Hematopoietic multipotent progenitor cell treated with erythropoietin and hydrocortisone succinate and interleukin-3 and kit ligand, for 6 days (in vitro differentiated cells): ENCODE data around the gene RNF220.

Experiments used
- DNase-seq: peaks from one replicate; pipeline ENCODE4 v3.0.0-alpha.2; 2015

The RNF220 gene

DNA sequence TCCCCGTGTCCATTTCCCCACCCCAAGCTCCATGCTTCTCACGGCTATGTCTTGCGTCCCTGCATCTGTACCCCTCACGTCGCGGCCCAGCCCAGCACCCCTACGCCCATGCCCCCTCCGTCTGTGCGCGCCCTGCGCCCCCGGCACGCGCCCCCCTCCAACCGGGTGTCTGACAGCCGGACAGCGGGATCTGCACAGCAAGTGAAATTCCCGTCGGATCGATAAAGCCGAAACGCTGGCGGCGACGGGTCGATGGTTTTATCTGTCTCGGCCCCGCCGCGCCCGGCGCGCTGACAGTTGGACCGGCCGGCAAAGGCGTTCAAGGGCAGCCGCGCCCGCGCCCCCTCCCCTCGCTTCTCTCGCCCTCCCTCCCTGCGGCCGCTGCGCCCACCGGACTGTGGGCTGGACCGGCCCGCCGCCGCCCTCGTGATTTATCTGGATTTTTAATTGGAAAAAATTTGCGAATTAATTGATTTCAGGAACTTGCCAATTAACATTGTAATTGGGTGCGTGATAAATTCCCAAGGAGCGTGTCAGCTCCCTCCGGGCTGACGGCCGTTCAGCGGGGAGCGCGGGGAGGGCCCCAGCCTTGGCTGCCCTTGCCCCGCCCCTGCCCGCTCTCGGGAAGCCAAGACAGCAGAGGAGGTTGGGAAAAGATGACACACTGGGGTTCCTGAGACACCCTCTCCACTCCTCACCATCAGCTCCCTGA lies 212.1 kb downstream of the RNF220 start:
- no peak for DNase-seq

DNA sequence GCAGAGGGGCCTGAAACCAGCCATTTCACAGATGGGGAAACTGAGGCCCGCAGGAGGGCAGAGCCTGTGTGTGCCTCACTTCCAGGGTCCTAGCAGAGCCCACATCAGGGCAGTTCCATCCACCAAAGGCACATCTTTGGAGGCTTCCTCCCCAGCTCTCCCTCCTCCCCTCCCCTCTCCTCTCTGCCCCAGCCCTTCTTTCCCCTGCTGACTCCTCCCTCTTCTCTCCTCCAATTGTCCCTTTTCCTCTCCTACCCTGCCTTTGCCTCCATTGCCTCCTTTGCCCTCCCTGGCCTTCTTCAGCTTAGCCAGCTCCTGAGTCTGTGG lies 212.6 kb downstream of the RNF220 start:
- DNase-seq: no peak

DNA sequence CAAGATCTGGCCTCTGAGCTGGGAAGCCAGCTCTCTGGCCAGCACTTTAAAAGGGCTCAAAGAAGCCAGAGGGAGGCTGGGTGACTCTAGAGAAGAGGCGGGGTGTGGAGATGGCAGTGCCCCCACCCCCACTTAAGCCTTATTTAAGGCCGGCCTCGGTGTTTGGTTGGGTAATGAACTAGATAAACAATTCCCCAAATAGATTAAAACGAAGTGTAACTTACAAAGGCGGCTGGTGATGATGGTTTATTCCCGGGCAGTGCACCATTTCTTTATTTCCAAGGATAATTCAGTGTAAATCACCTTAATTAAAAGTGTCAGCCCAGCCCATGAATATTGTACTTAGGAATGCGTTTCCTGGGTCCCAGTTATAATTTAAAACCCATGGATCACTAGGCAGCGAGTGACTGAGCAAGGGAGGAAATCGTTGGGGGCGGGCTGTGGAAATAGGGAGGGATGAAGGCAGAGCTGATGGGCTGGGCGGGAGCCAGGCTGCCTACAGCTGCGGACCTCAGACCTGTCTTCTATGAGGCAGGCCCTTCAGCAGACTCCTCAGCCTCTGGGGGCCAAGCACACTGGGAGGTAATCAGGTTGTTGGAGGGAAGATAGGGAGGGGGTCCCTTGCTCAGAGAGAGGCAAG lies 214.3 kb downstream of the RNF220 start:
- no peak for DNase-seq

DNA sequence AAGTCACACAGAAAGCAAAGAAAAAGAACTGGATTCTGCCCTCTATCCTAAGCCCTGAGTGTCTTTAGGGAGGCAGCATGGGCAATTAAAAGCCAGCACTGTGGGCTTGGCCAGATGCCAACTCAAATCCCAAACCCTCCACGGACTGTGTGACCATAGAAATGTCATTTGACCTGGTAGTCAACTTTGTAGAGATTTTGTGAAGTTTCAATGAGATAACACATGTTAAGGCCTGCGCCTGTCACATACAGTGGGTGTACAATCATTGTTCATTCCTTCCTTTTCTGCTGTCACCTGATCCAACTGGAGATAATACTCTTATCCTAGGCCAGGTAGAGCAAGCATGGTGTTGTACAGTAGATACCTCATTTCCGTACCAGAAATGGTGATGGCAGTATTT lies 215.0 kb downstream of the RNF220 start:
- no peak for DNase-seq

GRCh38 chr1:44621841-44622286 lies 216.8 kb downstream of the RNF220 start:
- no peak for DNase-seq

DNA sequence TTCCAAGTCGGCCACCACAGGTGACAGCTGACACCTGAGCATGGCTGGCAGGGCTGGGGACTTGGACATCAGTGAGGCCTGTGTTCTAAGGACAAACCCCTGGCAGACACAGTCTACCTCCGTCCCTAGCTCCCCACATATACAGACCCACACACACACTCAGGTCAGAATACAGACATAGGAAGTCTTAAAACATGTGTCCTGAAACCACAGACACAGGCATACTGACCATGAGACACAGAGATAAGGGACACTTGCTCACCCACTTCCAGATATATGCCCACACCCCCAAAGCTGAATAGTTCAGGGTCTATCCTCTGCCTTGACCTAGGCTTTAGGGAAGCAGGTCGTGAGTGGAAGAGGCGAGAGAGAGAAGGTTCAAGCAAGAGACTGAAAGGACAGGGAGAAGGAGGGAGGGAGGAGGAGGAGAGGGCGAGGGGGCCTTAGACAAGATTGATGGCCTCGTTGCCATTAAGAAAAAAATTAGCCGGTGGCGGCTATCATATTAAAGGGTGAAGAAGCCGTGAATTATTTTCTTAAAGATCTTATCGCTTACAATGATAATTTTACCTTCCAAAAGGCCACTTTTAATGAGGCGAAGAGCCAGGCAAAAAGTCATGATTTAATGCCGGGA lies 219.3 kb downstream of the RNF220 start:
- peak; percentile 33 for DNase-seq

DNA sequence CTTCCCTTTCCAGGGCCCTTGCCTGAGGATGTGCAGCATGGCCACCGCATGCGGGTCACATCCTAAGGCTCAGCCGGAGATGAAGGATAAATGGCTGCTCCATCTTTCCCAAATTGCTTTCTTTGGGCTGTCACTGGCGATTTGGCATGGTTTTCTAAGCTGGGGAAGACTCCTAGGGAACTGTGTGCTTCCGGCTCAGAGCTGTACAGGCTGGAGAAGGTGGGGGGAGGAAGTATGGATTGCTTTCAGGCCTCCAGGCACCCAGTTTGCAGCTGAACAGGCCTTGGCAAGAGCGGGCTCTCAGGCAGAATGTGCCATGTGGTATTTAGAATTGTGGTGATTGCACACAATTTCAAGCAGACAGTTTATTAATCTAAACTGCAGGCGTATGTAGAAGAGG lies 220.3 kb downstream of the RNF220 start:
- no peak for DNase-seq

DNA sequence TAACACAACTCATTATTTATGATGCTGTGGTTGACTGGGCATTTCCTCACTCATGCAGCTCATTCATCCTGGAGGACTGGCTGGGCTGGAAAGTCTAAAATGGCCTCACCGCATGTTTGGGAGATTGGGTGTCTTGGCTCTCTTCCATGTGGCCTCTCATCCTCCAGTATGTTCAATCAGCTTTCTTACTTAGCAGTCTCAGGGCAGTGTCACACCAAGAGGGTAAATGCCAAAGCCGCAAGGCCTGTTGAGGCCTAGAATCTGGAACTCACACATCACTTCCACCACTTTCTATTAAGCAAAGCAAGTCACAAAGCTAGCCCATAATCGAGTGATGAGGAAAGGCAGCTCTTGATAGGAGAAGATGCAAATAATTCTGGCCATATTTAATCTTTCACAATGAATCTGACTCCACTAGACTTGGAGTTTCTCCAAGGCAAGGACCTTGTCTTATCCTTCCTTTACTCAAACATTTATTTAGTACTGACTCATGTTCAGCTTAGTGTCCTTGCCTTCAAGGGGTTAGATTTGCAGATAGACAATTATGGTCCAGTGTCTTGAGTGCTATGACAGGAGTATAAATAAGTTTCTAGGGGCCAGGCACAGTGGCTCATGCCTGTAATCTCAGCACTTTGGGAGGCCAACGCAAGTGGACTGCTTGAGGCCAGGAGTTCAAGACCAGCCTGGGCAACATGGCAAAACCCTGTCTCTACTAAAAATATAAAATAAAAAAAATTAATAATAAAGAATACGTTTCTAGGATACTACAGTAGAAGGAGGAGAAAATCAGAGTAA lies 224.1 kb downstream of the RNF220 start:
- DNase-seq: no peak

- DNase-seq: no peak
These were observed 225.1 kb downstream of the RNF220 start for GRCh38 chr1:44630116-44630515.

DNA sequence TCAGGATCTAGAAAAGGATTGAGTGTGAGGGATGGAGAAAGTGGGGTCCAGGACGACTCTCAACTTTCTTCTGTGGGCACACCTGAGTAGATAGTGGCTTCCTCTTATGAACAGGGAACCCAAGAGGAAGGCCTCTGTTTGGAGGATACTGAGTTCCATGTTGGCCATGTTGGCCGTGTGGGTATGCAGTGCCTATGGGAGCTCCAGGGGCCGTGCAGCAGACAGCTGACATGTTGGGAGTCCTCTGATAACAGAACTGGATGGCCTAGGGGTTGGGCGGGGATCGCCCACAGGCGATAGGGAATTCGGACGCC lies 226.2 kb downstream of the RNF220 start:
- no peak for DNase-seq

GRCh38 chr1:44631647-44632539 lies 226.8 kb downstream of the RNF220 start:
- DNase-seq: peak; percentile 95

DNA sequence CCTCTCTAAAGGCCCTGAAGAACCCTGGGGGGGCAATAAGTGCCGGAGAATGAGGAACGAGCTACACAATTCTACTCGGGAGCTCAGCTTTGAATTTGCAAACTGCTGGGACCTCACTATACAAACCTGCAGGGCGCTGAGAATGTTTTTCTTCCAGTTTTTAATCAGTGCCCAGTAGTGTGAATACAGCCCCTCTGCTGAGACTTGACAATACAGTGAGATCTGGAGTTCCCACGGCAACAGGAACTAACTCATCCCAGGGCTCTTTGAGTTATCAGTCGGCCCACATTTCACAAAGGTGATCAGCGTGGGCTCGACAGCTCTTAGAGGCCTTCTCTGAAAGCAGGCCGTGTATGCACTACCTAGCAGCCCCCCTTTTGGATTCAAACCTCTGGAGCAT lies 227.5 kb downstream of the RNF220 start:
- peak; percentile 84 for DNase-seq

- DNase-seq: no peak
These were observed 229.6 kb downstream of the RNF220 start for GRCh38 chr1:44634606-44635189.

DNA sequence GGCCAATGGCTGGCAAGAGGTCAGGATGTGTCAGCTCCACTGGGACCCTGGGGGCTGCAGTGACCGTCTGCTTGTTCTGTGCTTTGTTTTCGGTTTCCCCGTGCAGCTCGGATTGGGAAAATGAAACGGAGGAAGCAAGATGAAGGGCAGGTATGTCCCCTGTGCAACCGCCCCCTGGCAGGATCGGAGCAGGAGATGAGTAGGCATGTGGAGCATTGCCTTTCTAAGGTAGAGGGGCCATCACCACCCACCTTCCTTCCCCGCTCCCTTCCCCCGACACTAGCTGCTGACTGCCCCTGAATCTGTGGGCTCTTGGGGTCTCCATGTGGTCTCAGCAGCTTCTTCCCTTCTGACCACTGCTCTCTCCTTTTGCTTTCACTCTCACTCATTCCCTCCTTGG lies 230.4 kb downstream of the RNF220 start:
- no peak for DNase-seq

DNA sequence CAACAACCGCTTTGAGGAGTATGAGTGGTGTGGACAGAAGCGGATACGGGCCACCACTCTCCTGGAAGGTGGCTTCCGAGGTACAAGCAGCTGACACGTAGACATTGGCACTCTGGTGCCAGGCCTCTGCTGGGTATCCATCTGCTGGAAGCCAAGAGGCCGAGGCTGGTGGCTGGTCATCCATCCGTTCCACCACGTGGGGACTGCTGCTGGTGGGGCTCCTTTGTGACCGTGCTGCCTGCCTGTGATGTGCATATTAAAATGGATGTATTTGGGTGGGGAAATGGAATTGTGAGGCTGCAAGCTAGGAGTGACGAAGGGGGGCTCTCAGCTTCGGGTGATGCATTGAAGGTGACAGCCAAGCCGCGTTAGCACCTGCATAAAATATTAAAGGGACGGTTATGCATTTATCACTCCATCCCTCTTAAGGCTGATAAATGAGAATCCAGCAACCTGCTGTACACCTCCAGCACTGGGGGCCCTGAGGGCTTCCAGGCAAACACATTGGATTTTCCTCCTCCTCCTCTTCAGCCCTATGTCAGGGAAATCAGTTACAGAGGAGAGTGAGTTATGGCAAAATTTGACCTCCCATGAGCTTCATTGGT lies 231.1 kb downstream of the RNF220 start:
- no peak for DNase-seq

DNA sequence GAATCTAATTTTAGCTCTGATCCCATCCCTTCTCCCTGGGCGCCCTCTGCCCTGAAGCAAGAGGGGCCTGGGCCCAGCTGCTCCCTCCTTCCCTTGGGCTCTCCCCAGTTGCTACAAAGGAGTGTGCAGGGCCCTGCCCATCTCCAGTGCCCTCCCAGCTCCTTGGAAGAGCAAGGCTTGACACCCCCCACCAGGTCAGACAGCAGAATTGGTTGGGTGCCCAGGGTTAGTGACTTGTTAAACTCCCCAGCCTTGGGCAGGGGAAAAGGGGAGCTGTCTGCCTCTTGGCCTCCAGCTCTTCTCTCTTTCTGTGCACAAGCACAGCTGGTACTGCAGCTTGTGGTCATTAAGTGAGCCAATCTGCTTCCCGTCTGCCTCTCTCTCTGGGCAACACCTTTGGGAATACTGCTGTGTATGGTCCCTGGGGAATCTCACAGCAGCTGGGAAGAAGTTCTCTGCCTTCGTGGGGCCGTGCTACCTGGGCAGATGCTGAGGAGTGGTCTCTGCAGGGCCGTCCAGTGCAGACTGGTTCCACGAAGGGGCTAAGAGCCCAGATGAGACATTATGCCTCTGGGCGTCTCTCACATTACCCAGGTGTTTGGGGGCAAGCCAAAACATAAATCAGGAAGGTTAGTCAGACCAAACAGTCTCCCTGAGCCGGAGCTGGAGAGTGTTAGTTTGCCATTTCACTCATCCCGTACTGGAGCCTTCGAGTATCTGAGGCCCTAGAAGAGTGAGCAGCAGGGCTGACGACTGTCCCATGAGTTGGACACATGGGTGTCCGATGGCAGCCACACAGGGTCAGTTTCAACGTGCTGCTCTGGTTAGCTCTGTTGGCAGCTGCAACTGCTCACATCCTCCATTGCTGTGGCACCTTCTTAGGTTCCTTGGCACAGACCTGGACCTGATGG lies 231.9 kb downstream of the RNF220 start:
- peak; percentile 82 for DNase-seq

DNA sequence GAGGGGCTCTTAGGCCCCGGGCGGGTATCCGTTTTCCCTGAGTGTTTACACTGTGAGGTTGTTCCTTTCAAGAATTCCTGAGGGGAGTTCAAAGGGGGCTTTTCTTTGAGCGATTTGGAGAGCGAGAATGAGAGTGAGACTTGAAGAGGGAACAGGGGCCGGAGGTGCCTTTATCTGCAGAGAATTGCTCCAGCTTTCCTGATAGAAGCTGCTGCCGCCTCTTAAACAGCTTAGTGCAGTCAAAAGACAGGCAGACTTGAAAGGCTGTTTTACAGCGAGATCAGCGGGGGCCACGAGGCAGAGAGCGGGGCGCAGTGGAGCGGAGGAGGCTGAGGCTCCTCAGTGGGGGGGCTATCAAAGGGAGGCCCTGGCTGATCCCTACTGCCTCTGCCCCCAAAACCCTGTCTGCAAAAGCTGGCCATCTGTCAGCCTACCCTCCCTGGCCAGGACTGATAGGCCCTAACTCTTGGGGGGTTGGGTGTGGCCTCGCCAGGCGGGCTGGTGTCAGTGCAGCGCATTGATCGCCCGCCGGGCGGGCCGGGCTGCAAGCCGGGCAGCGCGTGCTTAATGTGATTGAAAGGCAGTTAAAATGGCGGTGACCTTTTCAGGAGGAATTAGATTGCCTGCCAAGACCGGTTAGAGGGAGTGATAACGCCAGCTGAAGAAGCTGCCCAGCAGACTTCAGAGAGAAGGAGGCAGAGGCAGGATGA lies 232.8 kb downstream of the RNF220 start:
- peak; percentile 96 for DNase-seq

DNA sequence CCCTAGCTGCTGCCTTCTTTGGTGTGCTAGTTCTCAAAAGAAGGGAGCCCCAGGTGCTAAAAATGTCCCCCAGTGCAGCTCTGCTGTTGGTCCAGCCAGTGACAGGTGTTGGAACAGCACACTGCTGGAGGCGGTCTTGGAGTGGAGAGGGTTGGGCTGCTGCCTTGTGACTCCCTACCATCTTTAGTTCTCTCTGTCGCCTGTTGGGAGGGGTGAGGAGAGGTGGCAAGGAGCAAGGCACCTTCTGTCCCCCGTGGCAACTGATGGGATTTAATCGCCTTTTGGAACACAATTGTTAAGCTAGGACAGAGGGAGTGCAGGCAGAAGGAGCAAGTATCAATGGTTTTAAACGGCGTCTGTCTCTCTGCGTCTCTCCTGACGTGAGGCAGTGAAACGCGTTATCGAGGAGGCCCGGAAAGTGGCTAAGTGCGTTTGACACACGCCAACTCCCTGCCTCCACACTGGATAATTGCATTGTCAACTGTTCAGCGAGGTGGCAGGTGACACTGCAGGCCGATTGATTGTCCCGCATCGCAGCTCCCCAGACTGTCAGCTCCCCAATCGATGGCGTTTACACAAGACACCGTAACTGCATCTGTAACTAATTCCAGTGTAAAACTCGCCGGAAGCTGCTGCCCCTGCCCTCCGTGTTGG lies 235.3 kb downstream of the RNF220 start:
- DNase-seq: no peak
